COLO668 (cell line): ENCODE measurements around the gene PHACTR2.

Experiments
- DNase-seq: peaks from one replicate; lab custom pipeline; 2025; ENCODE audit not compliant: unreplicated experiment; lab: John Stamatoyannopoulos, UW

Gene PHACTR2

GRCh38 chr6:143696664-143697000 is 18.9 kb downstream of the PHACTR2 start:
- DNase-seq: no peak

GRCh38 chr6:143697076-143697800 is 19.5 kb downstream of the PHACTR2 start:
- DNase-seq: no peak

- DNase-seq: no peak
These were observed 20.6 kb downstream of the PHACTR2 start for GRCh38 chr6:143698329-143698728.

GRCh38 chr6:143698759-143699429 is 21.1 kb downstream of the PHACTR2 start:
- DNase-seq: no peak

GRCh38 chr6:143699430-143699825 is 21.7 kb downstream of the PHACTR2 start:
- no peak for DNase-seq

GRCh38 chr6:143700684-143701348 is 23.1 kb downstream of the PHACTR2 start:
- peak; percentile 3 for DNase-seq

GRCh38 chr6:143701349-143702234 is 23.8 kb downstream of the PHACTR2 start:
- no peak for DNase-seq

- no peak for DNase-seq
These were observed 27.8 kb downstream of the PHACTR2 start for GRCh38 chr6:143705569-143705968.

GRCh38 chr6:143707697-143708096 is 29.9 kb downstream of the PHACTR2 start:
- DNase-seq: no peak

GRCh38 chr6:143708889-143709288 is 31.1 kb downstream of the PHACTR2 start:
- no peak for DNase-seq

GRCh38 chr6:143711714-143712113 is 33.9 kb downstream of the PHACTR2 start:
- DNase-seq: no peak

GRCh38 chr6:143718472-143718871 is 40.7 kb downstream of the PHACTR2 start:
- DNase-seq: no peak

GRCh38 chr6:143721642-143722041 is 43.9 kb downstream of the PHACTR2 start:
- DNase-seq: no peak

GRCh38 chr6:143724876-143725275 is 47.1 kb downstream of the PHACTR2 start:
- no peak for DNase-seq

GRCh38 chr6:143726015-143726647 is 48.4 kb downstream of the PHACTR2 start:
- no peak for DNase-seq

- DNase-seq: no peak
These were observed 49.3 kb downstream of the PHACTR2 start for GRCh38 chr6:143727035-143727434.

- no peak for DNase-seq
These were observed 54.0 kb downstream of the PHACTR2 start for GRCh38 chr6:143731789-143732188.

GRCh38 chr6:143732536-143732935 is 54.8 kb downstream of the PHACTR2 start:
- no peak for DNase-seq

- DNase-seq: no peak
These were observed 55.7 kb downstream of the PHACTR2 start for GRCh38 chr6:143733510-143733909.

- DNase-seq: no peak
These were observed 56.9 kb downstream of the PHACTR2 start for GRCh38 chr6:143734641-143735063.
